GM18907 (cell line): ENCODE measurements around the gene HIGD2A.

Source experiments
- ATAC-seq: cut with Tn5 transposase; IDR thresholded peaks from one replicate; pipeline ENCODE4 v1.9.1; 2021; ENCODE audit warnings: mild to moderate bottlenecking, moderate library complexity; ENCODE audit not compliant: unreplicated experiment

The HIGD2A gene, protein sequence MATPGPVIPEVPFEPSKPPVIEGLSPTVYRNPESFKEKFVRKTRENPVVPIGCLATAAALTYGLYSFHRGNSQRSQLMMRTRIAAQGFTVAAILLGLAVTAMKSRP

DNA sequence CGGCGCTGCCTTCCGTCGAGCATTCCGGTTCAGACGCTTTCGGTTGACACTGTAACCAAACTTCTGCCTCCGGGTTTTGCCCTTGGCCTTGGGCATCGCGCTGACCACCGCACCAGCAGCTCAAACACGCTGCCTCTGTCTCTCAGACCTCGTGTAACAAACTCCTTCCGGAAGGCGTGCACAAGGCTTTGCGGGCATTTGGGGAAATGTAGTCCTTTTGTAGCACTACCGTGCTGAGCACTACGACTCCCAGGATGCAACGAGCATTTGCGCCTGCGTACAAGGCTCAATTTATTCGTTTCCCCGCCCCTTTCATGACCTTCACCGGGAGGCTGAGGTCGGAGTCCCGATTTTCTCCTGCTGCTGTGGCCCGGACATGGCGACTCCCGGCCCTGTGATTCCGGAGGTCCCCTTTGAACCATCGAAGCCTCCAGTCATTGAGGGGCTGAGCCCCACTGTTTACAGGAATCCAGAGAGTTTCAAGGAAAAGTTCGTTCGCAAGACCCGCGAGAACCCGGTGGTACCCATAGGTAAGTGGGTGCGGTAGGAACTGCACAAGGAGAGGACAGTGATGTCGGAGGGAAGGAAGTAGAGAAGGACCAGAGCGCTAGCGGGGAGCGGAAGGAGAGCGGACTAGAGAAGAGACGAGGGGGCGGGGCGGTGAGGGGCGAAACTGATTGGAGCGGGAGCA is at the start of gene HIGD2A, which contains the start of gene NOP16:
Gene HIGD2A, plus strand, starts transcription at position 308 of the 691 bp plus-strand sequence. Its CDS starts 69 bp downstream, at position 377.
Gene NOP16, minus strand, starts transcription at position 155 of the 691 bp plus-strand sequence. Its CDS starts 59 bp downstream, at position 96.
- peak; percentile 92 for ATAC-seq

DNA sequence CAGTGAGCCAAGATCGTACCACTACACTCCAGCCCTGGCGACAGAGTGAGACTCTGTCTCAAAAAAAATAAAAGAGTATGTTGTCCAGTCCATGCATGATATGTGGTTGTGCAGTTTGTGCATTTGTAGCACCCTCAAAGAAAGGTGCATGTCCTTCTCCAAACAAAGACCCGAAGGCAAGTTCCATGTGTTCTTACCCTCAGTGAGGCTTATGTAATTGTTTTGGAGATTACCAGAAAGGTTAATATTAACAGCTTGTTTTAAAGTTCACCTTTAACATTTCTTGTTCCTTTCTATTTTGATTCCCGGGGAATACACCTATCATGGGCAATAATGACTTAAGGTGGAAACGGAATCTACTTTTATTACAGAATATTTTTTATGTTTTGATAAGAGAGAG is 49.2 kb upstream of the HIGD2A start:
- ATAC-seq = no peak

DNA sequence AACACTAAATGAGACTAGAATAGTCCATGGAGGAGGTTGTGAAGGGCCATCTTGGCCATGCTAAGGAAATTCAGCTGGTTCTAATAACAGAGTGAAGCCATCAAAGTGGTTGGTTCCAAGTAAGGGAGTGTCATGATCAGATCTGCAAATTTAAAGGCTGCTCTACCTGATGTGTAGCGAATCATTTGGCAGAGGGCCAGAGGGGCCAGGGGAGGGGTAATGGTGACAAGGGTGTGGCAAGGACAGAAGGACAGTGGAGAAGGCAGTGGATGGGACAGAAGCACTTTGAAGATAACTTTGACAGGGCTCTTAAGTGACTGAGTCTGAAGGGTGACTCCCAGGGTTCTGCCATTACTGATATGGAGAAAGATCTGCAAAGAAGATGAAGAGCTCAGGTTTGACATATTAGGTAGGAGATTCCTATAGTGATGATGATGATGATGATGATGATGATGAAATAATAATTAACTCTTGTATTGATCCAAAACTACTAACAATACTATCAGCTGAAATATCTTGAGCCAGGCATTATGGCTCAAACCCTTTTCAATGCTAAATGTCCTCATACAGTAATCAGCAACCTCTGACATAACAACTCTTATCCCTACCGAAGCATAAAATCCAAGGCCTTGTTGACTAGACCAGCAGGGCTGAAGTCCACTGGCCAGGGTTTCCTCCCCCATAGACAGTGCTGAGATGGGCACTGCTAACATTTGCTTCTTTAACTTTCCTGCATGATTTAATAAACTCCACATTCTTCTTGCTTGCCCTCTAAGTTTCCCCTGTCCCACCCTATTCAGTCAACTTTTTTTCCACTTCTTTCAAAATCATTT is 47.0 kb upstream of the HIGD2A start:
- ATAC-seq = no peak

DNA sequence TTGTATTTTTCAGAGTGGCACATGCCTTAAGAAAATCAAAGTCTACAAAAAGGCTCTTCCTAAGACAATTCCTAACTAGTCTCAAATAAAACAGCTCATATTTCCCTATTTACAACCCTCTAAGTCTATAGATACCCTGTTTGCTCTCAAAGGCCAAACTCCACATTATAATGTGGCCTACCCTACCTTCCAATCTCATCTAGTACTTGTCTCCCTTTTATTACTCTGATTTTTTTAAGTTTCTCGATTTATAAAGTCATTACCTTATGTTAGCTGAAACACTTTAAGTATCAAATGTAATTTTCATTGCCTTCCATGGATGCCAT is 46.4 kb upstream of the HIGD2A start:
- ATAC-seq = no peak

DNA sequence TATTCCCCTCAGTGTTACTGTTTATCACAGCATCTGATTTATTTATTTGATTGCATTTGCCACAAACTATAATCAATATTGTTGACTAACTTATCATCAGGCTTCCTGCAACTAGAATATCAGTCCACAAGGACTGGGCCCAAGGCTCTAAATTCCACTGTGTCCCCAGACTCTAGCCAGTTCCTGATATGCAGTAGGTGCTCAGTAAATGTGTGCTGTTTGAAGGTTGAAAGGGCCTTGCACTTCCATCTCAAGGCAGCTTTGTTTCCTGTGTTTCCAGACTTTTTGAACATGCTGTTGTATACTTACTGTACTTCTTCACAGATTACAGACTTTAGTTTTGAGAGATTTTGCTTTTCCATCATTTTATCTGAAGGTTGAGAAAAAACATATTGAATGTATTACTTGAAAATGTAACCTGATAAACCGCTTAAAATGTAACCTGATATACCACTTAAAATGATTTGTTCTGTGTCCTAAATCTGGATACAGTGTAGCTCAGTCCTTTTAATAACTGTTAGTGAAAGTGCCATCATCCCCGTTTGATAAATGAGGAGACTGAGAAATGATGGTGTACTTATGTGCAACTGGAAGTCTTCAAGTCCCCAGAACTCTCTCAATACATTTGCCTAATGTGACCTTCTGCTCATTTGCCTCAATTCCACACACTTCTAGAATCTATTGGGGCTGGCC is 45.6 kb upstream of the HIGD2A start:
- ATAC-seq = no peak

DNA sequence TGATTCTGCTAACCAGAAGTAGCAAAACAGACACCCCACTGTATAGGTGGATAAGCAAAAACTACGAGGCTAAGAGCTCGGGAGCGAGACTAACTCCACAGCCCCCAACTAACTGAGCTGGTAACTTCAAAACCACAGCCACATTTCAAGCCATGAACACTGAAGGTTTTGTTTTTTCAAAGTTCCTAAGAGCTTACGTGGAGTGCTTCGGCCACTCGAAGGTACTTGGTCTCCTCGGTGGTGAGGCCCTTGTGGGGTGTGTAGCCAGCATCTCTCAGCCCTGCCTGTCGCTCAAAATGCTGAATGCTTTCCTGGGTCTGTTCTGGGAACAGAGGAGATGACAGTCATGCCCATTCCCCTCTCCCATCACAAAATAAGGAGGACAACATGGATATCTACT is 38.1 kb upstream of the HIGD2A start:
- no peak for ATAC-seq

DNA sequence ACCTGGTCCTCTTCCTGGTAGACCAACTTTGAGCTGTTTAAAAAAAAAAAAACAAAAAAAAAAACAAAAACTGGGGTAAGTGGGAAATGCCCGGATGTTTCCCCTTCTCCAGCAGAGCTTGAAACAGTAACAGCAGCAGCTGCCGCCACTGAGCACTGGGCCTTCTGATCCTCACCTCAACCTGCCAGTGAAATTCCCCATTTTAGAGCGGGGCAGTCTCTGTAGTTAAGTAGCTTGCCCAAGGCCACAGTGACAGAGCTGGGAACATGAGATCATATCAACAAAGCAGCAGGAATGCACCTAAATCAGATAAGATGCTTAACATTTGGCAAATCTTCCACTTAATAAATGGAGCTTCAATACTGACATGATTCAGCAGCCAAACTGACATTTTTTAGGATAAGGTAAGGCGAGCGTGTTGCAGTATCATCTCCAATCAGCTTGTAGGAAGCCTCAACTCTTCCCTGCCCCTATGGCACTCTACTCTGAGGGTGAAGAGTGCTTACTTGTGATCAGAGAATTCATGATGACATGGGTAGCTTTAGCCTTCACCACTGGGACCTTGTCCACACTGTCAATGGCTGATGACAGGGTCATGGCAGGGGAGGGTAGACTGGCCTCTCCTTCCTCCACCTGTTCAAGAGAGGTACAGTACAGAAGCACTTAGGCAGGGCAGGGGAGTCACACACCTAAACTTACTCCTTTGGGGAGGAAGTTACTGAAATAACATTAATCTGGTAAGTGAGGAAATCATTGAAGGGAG is 36.3 kb upstream of the HIGD2A start:
- ATAC-seq = no peak

DNA sequence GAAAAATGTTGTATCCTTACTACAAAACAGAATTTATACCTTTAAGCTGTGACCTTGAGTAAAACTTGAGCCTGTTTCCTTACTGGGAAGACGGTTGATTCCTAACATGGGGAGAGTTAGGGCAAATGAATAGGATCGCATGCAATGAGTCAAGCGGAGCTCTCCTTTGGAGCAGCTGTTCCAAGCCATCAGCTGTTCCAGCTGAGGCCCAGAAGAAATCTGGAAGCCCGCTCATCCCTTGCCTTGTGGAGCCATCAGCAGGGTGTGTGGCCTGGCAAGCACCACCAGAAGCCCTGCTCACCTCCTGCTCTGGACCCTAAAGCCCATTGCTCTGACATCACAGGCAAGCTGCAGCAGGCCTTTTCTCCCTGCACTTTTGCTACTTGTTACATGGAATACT is 35.0 kb upstream of the HIGD2A start:
- no peak for ATAC-seq

DNA sequence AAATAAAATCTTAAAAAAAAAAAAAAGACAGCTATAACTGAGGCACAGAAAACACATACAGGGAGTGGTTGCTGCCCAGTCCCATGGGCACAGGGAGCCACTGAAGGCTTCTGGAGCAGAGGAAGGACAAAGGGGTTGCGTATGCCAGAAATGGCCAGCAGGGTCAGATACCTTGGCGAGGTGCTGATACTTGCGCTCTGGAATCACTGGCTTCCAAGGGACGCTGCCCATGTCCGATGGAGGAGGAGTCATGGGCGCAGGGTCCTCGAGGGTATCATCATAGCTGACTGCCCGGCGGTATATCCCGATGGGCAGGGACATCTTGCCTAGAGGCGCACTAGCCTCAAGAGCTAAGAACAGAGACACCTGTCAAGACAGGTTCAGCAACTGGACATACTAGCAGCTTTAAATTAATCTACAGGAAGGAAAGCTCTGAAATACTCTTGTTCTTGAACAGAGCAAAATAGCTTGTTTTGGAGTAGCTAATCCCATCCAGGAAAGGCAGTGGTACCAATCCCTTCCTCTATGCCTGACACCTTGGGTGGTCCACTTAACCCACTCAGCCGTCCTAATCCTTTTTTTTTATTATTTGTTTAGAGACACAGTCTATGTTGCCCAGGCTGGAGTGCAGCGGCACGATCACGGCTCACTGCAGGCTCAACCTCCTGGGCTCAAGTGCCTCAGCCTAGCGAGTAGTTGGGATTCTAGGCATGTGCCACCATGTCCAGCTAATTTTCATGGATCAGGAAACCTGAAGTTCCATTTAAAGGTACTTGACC is 33.0 kb upstream of the HIGD2A start:
- ATAC-seq = no peak

DNA sequence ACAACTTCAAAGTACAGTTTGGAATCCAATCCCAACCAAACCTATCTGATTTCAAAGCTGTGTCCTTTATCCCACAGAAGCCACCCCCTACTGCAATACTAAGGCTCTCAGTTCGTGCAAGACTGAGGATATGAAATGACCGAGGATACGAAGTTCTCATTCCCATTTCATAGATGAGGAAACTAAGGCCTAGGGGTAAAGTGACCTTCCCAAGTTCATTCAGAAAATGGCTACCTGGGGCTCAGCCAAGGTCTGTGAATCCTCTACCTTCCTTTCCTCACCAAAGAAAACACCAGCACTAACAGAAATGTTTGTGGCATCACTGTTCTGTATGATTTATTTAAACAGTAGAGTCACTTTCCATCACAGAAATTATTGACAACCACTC is 32.4 kb upstream of the HIGD2A start:
- no peak for ATAC-seq

DNA sequence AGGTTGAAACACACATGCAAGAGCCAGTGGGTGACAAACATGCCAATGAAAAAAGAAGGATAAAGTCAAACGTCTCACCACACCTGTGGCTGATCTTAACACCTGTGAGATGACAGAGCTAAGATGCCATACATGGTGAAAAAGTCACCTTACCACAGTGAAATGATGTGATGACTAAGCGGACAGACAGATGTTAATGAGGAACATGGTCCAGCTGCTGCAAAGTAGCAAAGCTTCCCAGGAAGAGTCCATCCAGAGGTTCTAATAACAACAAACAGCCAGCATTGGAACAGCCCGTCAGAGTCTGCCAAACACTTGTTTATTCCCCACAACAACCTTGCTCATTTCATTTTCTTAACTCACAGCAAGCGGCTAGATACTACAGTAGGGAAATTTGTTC is 28.9 kb upstream of the HIGD2A start:
- ATAC-seq = no peak

DNA sequence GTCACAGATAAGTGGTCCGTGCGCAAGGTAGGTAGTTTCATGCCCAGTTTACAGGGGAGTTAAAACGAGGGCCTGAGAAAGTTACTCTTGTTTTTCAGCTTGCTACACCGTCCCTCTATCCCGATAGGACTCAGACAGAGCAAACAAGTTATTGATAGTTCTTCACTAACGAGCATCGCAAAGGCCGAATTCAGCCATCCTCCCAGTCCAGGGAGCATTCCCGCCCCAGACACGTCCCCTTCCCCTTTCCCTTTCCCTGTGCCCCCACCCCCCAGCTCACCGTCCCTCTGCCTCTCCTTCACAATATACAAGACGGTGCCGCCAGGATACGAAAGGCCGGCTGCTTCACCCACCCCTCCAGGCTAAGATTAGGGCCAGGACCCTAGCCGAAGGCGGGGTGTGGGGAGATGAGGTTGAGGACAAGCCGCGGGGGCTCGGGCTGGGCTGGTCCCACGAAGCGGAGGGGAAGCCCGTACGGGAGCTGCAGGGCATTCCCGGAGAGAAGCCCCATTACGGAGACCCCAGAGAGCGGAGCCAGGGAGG is 27.6 kb upstream of the HIGD2A start:
- ATAC-seq = peak; percentile 18

DNA sequence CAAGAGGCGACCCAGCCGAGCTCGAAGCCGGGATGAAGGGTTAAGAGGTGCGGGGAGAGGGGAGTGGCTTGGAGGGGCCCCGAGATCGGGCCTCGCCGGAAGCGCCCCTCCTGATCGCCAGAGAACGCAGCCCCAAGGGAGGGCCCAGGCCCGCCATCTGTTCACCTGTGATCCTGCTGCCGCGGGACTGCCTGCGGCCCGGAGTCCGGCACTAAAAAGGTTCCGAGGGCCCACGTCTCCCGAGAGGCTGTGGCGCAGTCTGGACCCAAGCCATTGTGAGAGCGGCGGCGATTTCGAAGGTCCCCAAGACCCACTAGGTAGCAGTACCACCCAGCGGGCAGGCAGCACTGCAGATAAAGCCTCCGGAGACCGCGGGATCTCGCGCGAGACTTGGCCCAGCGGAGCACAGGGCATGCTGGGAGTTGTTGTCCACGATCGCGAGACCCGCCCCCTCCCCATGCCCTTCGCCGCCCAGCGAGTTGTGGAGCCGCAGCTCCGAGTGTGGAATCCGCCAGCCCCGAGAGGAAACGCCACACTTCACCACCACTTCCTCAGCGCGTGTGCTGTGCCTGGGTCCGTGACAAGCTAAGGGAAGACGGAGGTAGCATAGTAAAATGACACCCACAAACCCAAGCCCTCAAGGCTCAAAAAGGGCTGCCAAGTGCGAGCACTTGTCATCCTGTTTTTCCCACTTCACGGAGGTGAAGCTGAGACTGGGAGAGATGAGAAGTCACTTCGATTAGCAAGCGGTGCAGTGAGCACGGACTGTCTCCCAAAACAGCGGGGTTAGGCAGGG is 26.9 kb upstream of the HIGD2A start, which contains the start of gene KIAA1191:
Gene KIAA1191, minus strand, starts transcription at position 328 of the 796 bp plus-strand sequence. CDS start 2,256 bp downstream, outside the sequence.
- peak; percentile 92 for ATAC-seq

DNA sequence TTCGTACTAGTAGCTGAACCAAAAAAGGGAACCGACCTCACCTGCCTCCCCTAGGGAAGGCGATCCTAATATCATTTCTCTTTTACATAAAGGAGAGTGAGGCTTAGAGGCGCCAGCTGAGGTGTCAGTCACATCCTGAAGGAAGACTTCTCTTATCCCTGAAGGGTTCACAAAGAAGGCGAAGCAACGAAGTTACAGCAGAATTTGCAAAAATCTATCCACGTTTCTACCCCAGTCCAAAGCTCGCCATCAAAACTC is 26.4 kb upstream of the HIGD2A start:
- peak; percentile 15 for ATAC-seq

DNA sequence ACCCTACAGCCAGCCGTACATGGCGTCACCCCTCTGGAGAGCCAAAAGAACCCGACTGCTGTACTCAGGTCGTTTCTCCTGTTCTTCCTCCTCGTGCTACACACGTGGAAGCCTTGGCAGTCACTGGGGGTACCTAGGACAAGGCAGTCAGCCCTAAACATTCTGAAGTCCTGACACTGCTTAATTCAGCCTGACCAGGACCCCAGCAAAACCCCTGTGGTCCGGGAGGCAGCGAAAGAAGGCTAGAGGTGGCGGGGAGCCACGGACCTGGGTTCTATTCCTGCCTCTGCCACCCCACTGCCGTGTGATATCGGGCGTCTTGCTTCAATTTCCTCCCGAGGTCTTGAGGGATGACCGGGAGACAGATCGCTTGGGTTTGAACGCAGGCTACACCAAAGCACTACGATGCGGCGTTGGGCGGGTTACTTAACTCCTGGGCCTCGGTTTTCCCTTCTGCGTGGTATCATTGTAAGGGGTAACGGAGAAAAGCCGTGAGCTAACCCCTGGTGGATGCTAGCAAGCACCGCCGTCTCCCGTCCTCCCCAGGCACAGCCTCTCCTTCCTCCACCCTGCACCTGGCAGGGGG is 23.7 kb upstream of the HIGD2A start:
- ATAC-seq = no peak

DNA sequence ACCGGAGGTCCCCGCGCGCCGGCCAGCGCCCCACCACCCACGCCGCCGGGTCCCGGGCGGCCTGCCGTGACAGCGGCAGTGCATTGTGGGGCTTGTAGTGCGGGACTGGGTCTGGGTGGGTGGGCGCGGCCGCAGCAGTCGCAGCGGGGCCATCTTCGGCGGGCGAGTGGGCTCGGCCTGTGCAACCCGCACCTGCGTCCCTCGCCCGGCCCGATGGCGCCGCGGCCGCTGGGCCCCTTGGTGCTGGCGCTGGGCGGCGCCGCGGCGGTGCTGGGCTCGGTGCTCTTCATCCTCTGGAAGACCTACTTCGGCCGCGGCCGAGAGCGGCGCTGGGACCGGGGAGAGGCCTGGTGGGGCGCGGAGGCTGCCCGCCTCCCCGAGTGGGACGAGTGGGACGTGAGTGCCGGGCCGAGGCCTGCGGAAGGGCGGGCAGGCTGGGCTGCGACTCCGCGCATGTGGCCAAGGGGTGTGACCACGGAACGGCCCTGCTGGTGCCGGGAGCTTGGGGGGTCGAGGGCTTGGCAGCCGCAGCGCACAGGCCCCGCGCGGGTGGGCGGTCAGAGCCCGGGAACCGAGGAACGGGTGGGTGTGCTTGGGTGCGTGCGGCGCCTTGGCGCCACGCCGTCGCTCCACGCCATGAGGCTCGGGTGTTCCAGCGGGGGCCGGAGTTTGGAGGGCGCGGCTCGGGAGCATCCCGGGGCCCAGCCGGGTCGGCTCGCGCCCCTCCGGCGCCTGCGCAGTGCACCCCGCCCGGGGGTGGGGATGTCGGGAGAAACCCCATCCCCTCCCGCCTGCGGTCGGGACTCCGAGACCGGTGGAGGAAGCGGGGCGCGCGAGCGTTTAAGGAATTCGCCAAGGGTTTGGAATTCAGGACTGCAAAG is 23.0 kb upstream of the HIGD2A start, which contains the start of gene ARL10:
Gene ARL10, plus strand, starts transcription at position 137 of the 881 bp plus-strand sequence. Its CDS starts 77 bp downstream, at position 214.
- ATAC-seq = peak; percentile 34

DNA sequence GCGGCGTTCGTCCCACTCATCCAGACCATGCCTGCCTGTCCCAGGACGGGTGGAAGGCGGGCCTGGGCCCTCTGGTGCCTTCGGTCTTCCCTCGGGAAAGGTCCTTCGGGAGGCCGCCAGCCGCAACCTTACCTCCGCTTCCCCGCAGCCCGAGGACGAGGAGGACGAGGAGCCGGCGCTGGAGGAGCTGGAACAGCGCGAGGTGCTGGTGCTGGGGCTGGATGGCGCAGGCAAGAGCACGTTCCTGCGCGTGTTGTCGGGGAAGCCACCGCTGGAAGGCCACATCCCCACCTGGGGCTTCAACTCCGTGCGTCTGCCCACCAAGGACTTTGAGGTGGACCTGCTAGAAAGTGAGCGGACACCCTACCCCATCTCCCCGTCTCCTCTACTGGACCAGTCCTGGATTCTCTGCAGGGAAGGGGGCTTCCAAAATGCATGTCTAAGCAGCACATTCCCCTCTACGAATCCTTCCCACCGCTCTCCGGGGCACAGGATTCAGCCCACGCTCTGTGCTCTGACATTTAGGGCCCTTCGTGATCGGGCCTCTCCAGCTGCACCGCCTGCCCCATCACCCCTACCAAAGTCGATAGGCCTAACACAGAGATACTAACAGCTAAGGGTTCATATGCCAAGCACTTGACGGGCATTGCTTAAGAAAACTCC is 22.2 kb upstream of the HIGD2A start:
- ATAC-seq = no peak
